GM21737 (cell line): ENCODE results near the gene C13orf42.

Experiments
- ATAC-seq: cut with Tn5 transposase; IDR thresholded peaks from one replicate; pipeline ENCODE4 v1.9.1; 2021; ENCODE audit warnings: mild to moderate bottlenecking, moderate library complexity; ENCODE audit not compliant: unreplicated experiment

Gene C13orf42

DNA sequence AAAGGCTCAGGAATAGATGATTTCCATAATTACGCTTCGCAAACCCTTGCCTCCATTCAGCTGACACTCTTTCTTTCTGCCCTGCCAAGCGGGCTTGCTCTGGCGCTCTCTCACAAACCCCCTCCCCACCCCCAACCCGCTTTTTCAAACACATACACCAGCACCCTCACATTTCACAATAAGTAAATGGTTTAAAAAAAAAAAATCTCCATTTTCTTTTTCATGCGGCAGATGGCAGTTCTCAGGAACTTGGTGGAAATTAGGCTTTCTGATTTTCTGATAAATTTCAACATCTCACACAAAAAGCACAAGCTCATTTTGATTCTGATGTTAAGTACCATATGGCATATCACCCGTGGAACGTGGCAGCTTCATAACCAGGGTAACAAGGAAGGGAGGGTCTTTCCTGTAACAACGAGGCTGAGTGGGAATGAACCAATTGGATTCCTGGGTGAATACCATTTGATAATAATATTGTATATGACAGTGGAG, 43.8 kb downstream of the C13orf42 start:
- no peak for ATAC-seq

DNA sequence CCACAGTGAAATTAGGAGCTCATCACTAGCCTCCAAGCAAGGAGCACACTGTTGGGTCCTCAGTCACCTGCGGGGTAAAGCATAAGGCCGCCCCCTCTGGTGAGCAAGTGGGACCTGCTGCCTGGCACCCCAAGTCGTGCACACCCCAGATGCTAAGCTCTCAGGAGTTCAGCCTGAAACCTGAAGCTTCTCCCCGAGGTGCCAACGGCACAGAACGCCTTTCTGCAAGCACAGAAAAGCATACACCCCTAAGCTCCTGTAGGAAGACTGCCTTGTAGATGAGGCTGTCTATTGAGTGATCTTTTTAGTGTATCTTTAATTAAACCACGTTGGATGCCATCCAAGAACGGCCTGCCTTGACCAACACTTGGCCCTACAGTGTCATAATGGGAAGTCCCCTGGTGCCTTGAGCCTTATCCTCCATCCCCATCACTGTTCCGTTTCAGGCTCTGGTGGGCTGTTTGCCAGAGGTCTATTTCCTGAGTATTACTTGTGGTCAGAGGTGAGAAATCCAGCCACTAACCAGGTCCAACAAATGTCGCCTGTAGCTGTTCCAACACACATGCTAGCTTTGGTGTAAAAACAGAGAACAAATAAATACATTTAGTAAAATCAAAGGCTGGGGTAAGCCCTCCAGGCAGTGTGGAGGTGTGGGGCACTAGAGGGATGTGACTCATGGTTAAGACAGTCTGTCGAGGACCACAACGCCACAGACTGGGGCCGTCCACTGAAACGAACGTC, 44.8 kb downstream of the C13orf42 start:
- ATAC-seq = no peak

DNA sequence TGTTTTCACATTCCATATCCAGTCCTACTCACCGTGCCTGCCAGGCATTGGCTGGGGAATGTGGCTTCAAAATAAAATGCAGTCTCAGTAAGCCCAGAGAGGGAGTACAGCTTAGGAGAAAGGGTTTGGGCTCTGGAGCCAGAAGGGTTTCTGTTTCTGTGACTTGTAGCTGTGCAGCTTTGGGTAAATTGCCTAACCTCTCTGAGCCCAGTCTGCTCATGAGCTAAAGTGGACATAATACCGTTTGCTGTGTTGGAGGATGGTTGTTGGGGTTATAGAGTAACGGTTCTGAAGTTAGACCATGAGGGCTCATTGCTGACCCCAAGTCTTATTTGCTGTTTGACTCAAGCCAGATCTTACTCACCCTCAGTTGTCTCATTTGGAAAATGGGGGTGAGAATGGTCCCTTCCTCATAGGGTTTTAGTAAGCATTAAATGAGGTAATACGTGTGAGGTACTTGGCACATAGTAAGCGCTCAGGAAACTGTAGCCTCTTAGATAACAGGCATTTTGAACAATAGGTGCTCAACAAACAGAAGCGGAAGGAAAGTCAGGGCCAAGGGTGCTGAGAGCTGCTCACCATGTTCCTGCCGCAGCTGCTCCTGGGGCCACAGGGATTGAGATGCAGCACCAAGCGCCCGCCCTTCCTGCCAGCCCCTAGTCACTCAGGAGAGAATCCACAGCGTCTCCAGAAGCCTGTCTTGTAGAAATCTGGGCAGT, 45.5 kb downstream of the C13orf42 start:
- no peak for ATAC-seq

DNA sequence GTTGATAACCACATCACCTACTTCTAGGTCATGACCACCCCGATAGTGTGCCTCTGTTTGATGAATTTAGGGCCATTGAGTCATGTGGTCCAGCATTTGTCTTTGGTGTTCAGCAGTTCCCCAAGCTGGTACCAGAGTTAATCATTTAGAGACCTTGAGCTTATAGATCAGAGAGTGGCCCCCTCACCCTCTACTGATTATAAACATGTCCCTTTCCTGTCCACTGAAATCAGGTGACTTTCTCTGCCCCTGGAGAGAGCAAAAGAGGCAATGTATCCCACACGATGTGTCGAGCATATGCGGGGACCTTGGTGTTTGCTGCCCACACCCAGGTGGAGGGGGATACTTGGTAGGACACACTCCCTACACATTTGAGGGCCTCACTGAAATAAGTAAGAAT, 46.3 kb downstream of the C13orf42 start:
- no peak for ATAC-seq

DNA sequence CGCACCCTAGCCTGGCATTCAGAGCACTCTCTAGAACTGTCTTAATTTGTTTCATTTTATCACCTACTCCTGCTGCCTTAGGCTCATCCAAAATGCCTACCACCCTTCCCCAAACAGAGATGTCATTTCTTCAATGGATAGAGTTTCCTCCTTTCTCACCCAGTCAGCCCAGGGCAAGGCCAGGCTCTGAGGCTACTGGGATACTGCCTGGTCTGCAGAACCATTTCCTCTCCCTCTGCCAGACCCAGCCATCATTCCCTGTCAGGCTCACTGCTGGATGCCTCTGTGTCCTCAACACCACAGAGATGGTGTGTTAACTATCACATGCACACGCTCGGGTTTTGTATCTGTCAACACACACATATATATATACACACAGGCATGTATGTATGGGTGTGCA, 47.2 kb downstream of the C13orf42 start:
- no peak for ATAC-seq

DNA sequence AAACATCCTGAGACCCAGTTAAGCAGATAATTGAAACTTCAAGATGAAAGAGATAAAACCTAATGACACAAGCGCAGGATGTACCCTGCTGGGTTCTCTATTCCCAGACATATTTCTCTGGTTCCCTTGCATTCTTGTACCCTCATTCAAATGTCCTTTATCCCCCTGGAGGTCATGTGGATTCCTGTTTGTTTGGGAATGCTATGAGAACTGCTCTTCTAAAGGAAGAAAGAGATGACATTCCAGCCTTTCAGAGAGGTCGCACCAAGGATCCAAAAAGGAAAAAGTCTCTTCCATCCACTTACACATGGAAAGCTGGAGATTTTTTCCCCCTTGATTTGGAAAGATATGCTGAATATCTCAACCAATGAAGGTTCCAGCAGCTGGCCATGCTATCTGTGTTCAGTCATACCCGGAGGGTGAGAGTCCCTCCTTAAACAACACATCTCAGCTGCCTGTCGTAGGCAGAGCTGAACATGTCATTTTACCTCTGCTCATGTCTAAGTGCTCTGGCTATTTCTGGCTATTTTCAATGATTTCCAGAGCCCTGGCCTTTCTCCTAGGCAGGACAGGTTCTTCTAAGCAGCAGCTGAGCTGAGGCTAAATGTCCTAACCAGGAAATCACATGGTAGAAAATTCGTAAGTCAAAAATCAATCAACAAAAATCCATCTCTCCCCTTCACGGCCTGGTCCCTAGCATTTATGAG, 52.5 kb downstream of the C13orf42 start:
- no peak for ATAC-seq

DNA sequence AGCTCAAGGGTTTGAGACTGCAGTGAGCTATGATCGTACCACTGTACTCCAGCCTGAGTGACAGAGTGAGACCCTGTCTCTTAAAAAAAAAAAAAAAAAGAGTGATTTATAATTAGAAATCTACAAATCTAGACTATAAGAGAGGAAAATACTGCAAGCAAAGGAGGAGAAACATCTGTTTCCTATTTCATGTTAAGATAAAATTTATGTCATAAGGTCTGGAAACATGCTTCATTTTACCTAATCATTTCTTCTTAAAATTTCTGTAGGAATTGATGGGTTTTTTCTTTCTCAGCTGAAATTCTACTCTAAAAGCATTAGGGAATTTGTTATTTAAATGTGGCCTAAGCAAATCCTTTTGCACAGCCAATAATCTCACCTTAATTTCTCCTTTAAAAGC, 53.2 kb downstream of the C13orf42 start:
- no peak for ATAC-seq

DNA sequence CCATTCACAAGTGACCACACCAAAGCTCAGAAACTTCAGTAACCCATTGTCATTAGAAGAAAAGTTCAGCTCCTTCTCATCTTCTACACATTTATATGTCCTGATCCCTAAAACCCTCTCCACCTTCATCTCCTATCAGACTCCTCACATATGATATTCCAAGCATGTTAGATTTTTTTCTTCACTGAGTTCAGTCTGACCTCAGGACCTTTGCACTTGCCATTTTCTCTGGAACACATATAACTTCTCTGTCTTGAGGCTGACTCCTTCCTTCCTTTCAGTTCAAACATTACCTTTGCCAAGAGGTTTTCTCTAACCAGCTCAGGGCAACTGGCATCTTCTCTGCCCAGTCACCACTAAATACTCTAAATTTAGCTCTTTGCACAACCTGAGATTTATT, 54.1 kb downstream of the C13orf42 start:
- ATAC-seq = no peak

DNA sequence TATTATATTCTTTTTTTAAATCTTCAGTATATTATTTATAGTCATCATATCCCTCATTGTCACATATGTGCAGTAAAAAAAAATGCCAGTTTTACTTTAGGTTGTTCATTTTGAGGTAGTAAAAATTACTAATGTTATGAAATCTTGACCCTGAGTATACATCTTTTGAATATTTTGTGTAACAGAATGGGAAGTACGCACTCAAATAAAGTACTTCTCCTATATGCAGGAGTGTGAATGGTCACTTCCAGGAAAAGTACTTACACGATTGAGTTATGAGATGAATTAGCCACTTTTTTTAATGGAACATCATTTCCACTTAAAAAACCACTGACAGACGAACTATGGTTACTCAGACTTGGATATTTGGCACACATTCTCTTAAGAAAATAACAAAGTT, 58.5 kb downstream of the C13orf42 start:
- ATAC-seq = no peak

DNA sequence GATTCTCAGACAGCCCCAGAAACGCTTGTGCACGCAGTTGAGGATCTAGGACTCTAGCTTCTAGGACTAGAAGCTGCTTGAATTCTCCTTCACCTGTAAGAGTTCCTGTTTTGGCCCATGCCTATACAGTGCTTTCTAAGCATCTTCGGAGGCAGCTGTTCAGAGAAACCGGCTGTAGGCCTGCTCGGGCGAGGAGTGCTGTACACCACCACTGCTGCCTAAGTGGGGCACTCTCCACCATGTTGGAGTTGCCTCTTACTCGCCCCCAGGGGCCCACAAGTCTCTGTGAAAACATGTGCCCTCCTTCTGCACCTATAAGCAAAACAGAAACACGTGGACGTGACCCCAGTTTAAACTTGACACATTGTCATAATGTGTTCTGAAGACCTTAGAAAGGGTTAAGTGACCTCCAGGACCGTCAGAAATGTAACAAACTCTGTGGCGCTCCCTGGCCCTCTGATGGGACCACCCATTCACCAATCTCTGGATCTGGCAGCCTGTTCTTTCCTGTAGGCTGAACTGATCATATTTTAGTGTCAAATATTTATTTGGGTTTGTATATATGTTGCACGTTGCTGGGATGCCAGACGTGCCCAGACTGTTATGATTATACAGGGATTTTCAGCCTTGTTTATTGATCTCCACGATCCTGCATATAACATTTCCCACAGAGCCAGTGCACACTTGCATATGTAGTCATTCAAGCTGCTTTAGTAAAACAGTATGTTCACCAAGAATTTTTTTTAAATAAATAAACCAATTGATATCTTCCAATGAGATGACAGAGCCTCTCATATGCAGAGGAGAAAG, 60.8 kb downstream of the C13orf42 start:
- no peak for ATAC-seq

DNA sequence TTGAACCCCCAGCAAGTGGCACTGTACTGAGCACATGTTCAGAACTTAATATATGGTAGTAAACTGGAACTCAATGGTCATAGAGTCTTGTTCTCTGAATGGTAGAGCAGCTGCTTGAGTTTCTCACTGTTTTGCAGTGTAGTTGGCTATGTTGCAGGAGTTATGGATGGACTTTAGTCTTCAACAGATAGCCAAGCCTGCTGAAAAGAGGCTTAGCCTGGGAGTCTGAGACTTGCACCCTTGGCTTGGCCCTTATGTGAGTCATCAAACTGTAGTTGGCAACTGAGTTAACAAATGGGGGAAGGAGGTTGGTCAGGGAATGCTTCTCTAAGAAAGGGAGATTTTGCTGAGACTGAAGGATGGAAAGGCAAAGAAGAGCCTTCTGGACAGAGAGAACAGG, 62.5 kb downstream of the C13orf42 start:
- no peak for ATAC-seq

DNA sequence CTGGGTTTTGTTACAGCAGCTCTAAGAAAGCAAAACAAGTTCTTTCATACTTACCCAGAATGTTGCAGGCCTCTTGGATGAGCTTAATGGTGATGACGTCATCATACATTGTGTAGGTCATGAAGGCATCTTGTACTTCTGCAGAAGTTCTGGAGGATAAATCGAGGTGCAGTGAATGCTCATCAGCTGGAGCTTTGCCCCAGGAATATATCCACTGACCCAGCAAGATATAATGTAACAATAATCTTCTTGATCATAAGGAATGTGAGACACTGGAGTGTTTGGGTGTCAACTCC, 63.0 kb downstream of the C13orf42 start:
- no peak for ATAC-seq

DNA sequence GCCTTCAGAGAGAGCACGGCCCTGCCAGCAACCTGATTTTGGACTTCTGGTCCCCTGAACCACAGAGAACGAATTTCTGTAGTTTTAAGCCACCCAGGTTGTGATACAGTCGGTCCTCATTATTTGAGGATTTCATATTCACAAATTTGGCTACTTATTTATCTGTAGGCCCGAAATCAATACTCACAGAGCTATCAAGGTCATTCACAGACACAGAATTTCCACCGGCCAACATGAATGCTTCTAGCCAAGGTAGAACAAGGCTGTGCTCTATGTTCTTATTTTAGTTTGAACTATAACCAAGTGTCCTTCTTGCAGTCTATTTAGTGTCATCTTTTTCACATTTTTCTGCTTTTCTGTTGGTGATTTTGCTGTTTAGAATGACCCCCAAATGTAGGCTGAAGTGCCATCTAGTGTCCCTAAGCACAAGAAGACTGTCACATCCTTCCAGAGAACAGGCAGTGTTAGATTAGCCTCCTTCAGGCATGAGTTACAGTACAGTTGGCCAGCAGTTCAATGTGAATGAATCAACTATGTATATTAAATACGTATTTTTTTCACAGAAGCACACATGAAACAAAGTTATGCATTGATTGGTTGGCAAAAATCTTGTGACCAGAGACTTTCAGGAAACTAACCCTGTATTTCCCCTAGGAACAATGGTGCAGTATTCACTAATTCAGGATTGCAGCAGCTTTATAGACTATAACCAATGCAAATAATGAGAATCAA, 63.5 kb downstream of the C13orf42 start:
- no peak for ATAC-seq

DNA sequence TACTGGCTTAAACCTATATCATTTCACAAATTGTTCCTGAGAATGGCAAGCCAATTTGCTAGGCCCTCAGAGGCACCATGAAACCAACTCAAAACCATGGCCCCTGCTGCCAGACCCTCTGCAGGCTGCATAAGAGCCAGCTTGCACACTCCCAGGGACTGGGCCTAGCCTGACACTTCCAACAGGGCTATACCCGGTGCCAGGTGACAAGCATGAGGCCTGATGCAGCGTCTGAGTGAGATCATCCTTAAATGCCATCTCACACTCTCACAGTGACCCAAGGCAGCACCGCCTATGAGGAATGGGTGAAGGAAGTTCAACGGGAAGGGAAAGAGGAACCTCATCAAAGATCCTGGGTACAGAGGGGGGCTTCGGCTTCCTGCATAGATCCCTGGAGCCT, 65.6 kb downstream of the C13orf42 start:
- no peak for ATAC-seq

DNA sequence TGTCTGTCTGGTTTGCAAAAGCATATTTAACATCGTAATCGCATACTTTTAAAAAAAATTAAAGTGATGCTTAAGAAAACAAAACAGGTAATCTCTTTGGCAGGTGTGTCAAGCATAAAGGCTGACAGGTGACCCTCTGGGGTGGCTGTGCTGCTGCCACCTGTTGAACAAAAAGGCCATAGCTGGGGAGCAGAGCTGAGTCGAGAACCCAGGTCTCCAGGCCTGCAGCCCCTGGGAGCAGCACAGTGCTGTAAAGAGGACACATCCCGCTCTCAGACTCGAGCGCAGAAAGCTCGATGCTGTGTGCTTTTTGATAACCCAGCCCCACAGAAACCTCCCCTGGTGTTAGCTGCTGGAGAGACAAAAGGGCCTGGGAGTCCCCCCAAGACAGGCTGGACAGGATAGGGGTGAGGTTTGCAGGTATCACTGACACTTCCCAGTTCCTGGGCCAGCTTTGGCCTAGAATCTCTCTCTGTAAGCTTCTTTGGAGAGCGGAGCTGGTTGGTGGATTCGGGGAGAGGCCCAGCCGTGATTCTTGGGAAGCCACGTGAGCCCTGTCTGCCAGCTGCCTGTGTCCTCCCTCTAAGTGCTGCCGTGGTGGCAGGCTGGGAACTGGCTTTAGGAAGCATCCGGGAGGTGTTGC, 66.9 kb downstream of the C13orf42 start:
- ATAC-seq = no peak

DNA sequence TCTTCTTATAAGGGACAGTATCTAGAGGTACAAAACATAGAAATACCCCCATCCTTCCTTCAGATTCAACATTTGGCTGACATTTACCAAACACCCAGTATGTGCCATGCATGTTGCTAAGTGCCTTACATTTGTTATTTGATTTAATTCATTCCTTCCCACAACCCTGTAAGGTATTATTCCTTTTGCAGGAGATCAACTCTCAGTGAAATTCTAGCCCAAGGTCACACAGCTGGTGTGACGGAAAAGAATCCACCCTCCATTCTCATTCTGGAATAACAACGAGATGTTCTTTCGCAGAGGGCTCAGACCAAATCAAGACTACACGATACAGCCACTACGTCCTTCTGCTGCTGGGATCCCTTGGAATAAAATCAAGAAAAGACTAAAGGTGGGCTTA, 67.8 kb downstream of the C13orf42 start:
- no peak for ATAC-seq

DNA sequence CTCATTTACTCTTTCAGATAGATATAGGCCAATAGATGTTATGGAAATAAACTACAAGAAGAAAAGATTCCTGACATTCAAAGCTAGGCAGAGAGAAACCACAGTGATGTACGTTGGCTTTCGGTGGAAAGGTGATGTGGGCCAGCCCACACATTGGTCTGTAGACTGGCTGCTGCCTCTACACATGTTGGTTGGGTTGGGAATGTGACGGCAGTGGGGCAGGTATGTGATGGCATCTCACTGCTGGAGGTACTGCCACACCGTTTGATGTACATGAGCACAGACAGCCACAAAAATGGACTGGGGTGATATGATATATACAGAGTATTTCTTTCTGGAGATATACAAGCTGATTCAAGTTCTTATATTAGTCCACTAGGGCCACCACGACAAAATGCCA, 69.4 kb downstream of the C13orf42 start:
- no peak for ATAC-seq

DNA sequence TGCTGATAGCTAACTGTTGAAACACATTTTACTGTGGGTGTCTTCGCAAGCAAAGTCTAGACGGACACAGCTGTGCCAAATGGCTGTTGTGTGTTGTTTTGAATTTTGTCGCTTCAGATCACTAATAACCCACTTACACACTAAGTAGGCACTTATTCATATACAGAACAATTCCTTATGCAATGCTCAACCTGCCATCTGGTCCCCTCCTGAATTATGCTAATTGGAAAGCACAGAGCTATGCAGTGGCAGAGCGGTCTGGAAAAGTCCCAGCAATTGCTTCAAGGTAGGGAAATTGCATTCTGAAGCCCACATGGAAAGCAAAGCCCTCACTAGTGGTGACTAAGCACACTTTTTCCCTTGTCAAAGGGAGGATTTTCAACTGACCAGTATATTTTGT, 69.9 kb downstream of the C13orf42 start:
- ATAC-seq = no peak

DNA sequence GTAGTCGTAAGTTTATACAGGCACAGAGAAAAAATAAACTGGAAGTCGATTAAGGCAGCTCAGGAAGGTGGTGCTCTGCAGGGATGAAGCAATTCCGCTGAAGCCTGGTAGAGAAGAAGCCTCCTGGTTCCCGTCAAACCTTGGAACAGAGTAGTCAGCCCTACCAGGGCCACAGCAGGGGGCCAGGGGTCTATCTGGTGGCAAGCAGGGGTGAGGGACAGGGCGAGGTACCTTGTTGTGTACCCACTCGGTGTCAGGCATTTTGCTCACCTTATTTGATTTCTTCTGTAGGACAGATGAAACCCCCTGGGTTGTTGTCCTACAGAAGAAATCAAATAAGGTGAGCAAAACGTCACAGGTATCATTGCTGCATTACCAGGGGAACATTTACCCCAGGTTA, 70.6 kb downstream of the C13orf42 start:
- ATAC-seq = no peak

DNA sequence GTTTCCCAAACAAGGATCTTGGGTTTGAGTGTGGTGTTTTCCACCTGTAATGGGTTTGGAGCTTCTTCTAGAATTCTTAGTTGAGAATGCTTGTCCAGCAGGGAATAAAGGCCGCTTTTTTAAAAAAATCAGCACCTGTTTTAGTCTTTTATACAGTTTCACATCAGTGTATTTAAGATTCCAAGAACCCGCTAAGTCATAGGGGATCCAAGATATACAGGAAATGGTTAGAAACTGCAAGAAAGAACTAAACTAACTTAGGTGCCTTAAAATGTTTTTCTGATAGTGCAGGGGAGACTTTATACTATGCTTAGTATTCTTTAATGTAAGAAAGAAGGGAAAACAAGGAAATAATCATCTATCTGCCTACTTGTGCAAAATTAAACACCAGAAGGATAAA, 74.7 kb downstream of the C13orf42 start:
- no peak for ATAC-seq
